HT1080 (cell line): ENCODE results near the gene MAP3K2. TPM values are rescaled to one million over a fixed set of nuclear protein-coding genes. Genes with fewer than 3 reads are reported as not detected.
"Not testable (repeated sequence)": the region's sequence is repeated elsewhere in the genome, so short reads cannot be mapped to it uniquely, and the experiment has no call there.

Source experiments
- DNase-seq: peaks from one replicate; pipeline ENCODE4 v3.0.0-alpha.2; 2015; ENCODE audit warnings: low read depth
- total RNA-seq: library from RNA; depleted of rRNA; stranded (reverse); fragments of >200 nt; shearing (Covaris generic); gene quantifications from 2 replicates; pipeline ENCODE4 v1.2.3, GENCODE V29; 2014

Gene MAP3K2
- total RNA-seq, 1 experiment from 2014 or later = 30.7 TPM

- DNase-seq = no peak
Observed at GRCh38 chr2:127421116-127421800, 33.5 kb upstream of the MAP3K2 start.

DNA sequence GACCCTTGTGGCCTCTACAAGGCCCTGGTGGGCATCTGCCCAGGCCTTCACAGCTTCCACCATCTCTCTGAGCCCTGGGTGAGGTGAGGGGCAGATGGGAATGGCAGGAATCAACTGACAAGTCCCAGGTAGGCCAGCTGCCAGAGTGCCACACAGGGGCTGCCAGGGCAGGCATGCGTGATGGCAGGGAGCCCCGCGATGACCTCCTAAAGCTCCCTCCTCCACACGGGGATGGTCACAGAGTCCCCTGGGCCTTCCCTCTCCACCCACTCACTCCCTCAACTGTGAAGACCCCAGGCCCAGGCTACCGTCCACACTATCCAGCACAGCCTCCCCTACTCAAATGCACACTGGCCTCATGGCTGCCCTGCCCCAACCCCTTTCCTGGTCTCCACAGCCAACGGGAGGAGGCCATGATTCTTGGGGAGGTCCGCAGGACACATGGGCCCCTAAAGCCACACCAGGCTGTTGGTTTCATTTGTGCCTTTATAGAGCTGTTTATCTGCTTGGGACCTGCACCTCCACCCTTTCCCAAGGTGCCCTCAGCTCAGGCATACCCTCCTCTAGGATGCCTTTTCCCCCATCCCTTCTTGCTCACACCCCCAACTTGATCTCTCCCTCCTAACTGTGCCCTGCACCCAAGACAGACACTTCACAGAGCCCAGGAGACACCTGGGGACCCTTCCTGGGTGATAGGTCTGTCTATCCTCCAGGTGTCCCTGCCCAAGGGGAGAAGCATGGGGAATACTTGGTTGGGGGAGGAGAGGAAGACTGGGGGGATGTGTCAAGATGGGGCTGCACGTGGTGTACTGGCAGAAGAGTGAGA is 32.5 kb upstream of the MAP3K2 start:
- no peak for DNase-seq

DNA sequence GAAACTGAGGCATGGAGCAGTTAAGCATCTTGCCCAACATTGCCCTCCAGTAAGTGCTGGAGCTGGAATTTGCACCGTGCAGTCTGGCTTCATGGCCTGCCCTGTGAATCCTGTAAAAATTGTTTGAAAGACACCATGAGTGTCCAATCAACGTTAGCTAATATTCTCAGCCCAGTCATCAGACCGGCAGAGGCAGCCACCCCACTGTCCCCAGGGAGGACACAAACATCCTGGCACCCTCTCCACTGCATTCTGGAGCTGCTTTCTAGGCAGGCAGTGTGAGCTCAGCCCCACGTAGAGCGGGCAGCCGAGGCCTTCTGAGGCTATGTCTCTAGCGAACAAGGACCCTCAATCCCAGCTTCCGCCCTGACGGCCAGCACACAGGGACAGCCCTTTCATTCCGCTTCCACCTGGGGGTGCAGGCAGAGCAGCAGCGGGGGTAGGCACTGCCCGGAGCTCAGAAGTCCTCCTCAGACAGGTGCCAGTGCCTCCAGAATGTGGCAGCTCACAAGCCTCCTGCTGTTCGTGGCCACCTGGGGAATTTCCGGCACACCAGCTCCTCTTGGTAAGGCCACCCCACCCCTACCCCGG is 31.8 kb upstream of the MAP3K2 start:
- DNase-seq = no peak

DNA sequence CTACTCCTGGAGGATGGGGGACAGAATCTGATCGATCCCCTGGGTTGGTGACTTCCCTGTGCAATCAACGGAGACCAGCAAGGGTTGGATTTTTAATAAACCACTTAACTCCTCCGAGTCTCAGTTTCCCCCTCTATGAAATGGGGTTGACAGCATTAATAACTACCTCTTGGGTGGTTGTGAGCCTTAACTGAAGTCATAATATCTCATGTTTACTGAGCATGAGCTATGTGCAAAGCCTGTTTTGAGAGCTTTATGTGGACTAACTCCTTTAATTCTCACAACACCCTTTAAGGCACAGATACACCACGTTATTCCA is 31.3 kb upstream of the MAP3K2 start:
- DNase-seq = no peak

- no peak for DNase-seq
Observed at GRCh38 chr2:127418300-127419111, 30.7 kb upstream of the MAP3K2 start, which contains the start of gene PROC. Gene PROC (plus strand): TSS chr2:127418427. CDS start chr2:127419943, 1,516 bp downstream.

GRCh38 chr2:127417406-127417805 is 29.6 kb upstream of the MAP3K2 start:
- no peak for DNase-seq

GRCh38 chr2:127416506-127417001 is 28.8 kb upstream of the MAP3K2 start:
- no peak for DNase-seq

- no peak for DNase-seq
Observed at GRCh38 chr2:127415593-127416505, 28.1 kb upstream of the MAP3K2 start.

DNA sequence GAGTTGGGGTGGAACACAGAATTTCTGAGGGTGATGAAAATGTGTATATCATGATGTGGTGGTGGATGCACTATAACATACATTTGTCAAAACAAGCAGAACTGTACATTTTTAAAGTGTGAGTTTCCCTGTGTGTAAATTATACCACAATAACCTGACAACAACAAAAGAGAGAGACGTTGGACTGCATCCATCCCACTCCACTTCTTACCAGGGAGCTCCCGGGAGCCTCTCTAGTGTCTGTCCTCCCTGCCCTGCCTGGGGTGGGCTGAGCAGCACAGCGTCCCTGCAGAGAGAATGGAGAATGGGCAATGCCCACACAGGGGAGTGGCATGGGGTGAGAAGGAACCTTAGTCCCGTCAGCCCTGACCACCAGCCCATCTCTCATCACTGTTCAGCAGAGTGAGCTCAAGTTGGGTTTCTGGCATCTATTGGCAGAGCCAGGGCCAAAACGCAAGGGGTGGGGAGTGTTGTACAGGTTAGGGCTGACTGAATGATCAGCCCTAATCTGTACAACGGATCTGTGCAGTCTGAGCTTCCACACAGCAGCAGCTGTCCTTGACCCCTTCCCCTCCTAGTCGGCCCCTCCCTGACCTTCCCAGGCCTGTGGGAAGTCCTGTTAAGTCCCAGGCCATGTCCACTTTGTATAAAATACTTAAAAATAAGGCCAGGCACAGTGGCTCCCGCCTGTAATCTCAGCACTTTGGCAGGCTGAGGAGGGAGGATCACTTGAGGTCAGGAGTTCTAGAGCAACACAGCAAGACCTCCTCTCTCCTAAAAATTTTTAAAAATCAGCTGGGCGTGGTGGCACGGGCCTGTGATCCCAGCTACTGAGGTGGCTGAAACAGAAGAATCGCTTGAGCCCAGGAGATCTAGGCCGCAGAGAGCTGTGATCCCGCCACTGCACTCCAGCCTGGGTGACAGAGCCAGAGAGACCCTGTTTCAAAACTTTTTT is 27.1 kb upstream of the MAP3K2 start:
- DNase-seq = no peak

DNA sequence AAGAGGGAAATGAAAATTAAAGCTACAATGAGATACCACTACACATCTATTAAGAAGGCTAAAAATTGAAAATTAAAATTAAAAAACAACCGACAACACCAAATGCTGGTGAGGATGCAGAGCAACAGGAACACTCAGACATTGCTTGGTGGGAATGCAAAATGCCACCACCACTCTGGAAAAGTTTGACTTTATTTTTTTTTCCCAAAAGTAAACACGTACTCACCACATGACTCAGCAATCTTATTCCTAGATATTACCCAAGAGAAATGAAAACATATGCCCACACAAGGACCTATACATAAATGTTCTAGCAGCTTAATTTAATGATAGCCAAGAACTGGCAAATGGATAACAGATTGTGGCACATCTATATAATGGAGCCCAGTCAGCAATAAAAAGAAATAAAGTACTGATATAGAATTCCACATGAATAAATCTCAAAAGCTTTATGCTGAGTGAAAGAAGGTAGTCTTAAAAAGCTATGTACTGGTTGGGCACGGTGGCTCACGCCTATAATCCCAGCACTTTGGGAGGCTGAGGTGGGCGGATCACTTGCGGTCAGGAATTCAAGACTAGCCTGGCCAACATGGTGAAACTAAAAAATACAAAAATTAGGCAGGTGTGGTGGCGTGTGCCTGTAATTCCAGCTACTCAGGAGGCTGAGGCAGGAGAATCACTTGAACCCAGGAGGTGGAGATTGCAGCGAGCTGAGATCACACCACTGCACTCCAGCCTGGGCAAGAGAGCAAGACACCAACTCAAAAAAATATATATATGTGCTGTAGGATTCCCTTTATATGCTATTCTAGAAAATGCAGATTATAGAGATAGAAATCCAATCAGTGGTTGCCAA is 26.2 kb upstream of the MAP3K2 start:
- peak; percentile 73 for DNase-seq

- no peak for DNase-seq
Observed at GRCh38 chr2:127413200-127413599, 25.4 kb upstream of the MAP3K2 start.

DNA sequence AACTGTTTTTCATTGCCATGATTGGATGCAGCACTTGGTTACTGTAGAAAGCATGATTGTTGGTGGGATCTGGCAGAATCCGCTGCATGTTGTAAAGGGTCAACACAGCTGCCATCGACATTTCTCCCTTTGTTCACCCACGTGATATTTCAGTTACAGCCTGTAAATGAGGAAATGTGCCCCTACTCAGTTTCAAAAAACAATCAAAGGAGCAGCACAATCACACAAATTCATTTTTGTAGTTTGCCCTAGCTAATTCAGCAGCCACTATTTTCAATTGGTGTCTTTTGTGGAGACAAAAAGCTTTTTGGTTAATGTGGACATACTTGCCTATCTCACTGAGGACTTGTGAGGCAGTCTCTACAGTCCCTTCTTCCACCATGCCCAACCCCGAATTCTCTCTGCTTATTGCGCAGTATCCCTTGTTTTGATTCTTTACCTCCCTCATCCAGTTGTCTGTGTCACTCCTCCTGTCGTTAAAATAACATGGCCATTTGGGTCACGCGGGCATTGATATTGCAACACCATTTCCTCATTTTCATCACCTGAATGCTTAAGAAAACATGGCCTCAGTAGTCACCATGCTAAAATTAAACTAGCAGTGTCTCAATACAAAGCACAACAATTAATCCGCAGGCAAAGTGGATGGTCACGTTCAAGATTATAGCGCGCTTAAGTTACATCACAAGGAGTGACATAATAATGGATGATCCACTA is 24.0 kb upstream of the MAP3K2 start:
- DNase-seq = no peak

- no peak for DNase-seq
Observed at GRCh38 chr2:127410871-127411652, 23.3 kb upstream of the MAP3K2 start.

GRCh38 chr2:127409716-127410115 is 21.9 kb upstream of the MAP3K2 start:
- not testable (repeated sequence) for DNase-seq

DNA sequence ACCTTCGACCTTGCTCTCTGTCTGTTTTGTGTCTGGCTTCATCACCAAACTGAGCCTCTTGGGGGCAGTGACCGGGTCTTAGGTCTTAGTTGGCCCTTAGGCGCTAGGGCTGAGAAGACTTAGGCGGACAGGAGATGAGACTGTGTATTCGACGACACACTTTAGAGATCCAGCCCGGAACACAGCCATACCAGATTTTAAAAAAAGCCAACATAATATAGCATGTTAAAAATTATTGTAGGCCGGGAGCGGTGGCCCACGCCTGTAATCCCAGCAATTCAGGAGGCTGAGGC is 21.0 kb upstream of the MAP3K2 start:
- DNase-seq = no peak

DNA sequence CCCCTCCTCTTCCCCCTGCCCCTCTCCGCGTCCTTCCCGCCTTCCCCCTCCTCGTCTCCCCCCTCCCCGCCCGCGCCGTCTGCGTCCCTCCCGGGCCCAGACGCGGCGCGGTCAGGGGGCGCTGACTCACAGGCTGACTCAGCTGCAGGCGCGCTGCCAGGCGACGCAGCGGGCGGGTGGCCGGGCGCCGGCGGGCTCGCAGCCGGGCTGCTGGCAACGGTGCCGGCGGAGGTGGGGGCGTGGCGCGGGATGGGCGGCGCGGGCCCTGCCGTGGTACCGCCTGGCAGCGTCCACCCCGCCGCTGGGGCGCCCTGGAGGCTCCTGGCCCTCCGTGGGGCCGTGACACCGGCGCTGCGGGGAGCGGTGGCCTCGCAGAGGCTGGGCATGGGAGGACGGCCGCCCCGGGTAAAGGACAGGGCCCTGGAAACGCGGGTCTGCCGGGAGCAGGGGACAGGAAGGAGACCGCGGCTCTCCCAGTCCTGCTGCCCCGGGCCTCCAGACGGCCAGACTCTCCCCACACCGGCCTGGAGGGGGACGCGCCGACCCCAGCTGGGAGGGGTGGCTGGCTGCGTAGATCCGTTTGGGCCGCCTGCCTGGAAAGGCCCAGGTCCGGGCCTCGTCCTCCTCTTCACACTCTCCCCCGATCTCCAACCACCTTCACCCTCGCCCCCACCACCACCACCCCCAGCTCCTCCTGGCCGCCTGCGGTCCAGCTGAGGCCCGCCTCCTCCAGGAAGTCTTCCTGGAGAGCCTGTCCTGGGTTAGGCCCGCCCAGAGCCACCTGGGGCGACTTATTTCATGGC is 20.4 kb upstream of the MAP3K2 start:
- DNase-seq = peak; percentile 86
